K562 (cell line): ENCODE measurements around the gene DPP8. TPM values are rescaled to one million over a fixed set of nuclear protein-coding genes. Genes with fewer than 3 reads are reported as not detected.

Source experiments
- ATAC-seq: fragments of 200-7000 bp; cut with Tn5 transposase; 3 replicates; pipeline ENCODE4 v1.9.1; 2020; ENCODE audit warnings: moderate library complexity
- BruUV-seq: library from RNA; stranded (reverse); fragments of 400-500 nt; replicated peaks from 2 replicates; lab custom pipeline; 2021; lab: Mats Ljungman, UMichigan
- CTCF ChIA-PET: fragments of 300-600 bp; formaldehyde crosslinking; extraction: SDS; loops from one replicate; lab custom pipeline; 2021; ENCODE audit warnings: low intra/inter-chr PET ratio; lab: Yijun Ruan, JAX
- POLR2A ChIA-PET: fragments of 300-600, 350-650 bp; sonication (Branson Sonifier 250); formaldehyde crosslinking; extraction: SDS; loops from one replicate; lab custom pipeline; 2021; ENCODE audit warnings: antibody characterized with exemption, inconsistent platforms; lab: Yijun Ruan, JAX
- DNase-seq, 4 experiments: peaks; one replicate each; pipeline versions ENCODE4 v3.0.0 to v3.0.0-alpha.2; 2011 to 2018; ENCODE audit warnings: low spot score in 3 of 4, mixed read lengths in 3 of 4; ENCODE audit errors: extremely low read depth in 1 of 4
- FAIRE-seq: peaks from 2 replicates; lab custom pipeline; 2011; peaks lifted over from hg19 to GRCh38; lab: Jason Lieb, UNC
- H2AFZ ChIP-seq: 2 replicates; pipeline ENCODE4 v1.6.0; 2011; ENCODE audit warnings: low read depth, low read length, control low read depth, inconsistent platforms
- H3K27ac ChIP-seq: fragments of 200-600 bp; 3 replicates; pipeline ENCODE4 v1.8.0; 2011; ENCODE audit warnings: low read depth, mild to moderate bottlenecking, control low read depth, inconsistent platforms, low read length, moderate library complexity, mixed read lengths; ENCODE audit errors: extremely low read depth
- H3K27me3 ChIP-seq, 2 experiments: fragments of 300-600 bp in 1 of 2; 2 replicates in 1 of 2; 3 replicates in 1 of 2; pipeline versions ENCODE4 v1.6.0 to v1.8.0; 2011; ENCODE audit warnings: inconsistent platforms in 2 of 2, low read length in 2 of 2, mild to moderate bottlenecking in 1 of 2, mixed read lengths in 1 of 2, moderate library complexity in 1 of 2; ENCODE audit not compliant: control insufficient read depth in 2 of 2, insufficient read depth in 2 of 2
- H3K36me3 ChIP-seq: fragments of 300-600 bp; 3 replicates; pipeline ENCODE4 v1.8.0; 2011; ENCODE audit warnings: mild to moderate bottlenecking, low read length, inconsistent platforms; ENCODE audit not compliant: control insufficient read depth, insufficient read depth
- H3K4me1 ChIP-seq, 2 experiments: fragments of 200-600 bp in 1 of 2; replicated peaks in 1 of 2; 2 replicates in 1 of 2; 3 replicates in 1 of 2; pipeline versions ENCODE4 v1.5.1 to v1.8.0; 2011; ENCODE audit warnings: inconsistent platforms in 2 of 2, low read length in 2 of 2, mild to moderate bottlenecking in 1 of 2, mixed read lengths in 1 of 2, moderate library complexity in 1 of 2; ENCODE audit not compliant: control insufficient read depth in 2 of 2, insufficient read depth in 2 of 2
- H3K4me2 ChIP-seq: 2 replicates; pipeline ENCODE4 v1.6.1; 2011; ENCODE audit warnings: low read length, control low read depth, inconsistent platforms, mixed read lengths; ENCODE audit not compliant: insufficient read depth
- H3K4me3 ChIP-seq: fragments of 200-600 bp; sonication (generic), shearing (Covaris generic); 2 replicates; pipeline ENCODE4 v1.5.1; 2016; ENCODE audit warnings: control low read depth, inconsistent platforms
- H3K79me2 ChIP-seq: fragments of 200-600 bp; 3 replicates; pipeline ENCODE4 v1.8.0; 2011; ENCODE audit warnings: low read length, inconsistent platforms; ENCODE audit not compliant: control insufficient read depth, insufficient read depth
- H3K9ac ChIP-seq, 2 experiments: 2 replicates each; pipeline versions ENCODE4 v1.6.0 to v1.6.1; 2011; ENCODE audit warnings: low read depth in 2 of 2, low read length in 2 of 2, control low read depth in 1 of 2, inconsistent platforms in 1 of 2, mild to moderate bottlenecking in 1 of 2, mixed read lengths in 1 of 2; ENCODE audit not compliant: insufficient read depth in 1 of 2
- H3K9me1 ChIP-seq: one replicate; pipeline ENCODE4 v1.6.0; 2011; ENCODE audit warnings: inconsistent platforms, mild to moderate bottlenecking, low read length, moderate library complexity; ENCODE audit not compliant: control insufficient read depth, insufficient read depth
- H3K9me3 ChIP-seq: replicated peaks from 2 replicates; pipeline ENCODE4 v1.5.1; 2011; ENCODE audit warnings: low read depth, low read length, inconsistent platforms; ENCODE audit not compliant: control insufficient read depth, insufficient read depth
- H4K20me1 ChIP-seq: replicated peaks from 2 replicates; pipeline ENCODE4 v1.6.1; 2011; ENCODE audit warnings: low read length, inconsistent platforms, mixed read lengths; ENCODE audit not compliant: control insufficient read depth, insufficient read depth
- MEF2D ChIP-seq: conservative IDR thresholded peaks from 2 replicates; pipeline ENCODE4 v1.6.1; 2016; ENCODE audit warnings: low read depth, missing genetic modification characterization, missing compliant biosample characterization
- ZNF24 ChIP-seq: fragments of 450-650 bp; IDR thresholded peaks from 2 replicates; pipeline ENCODE4 v1.6.1; 2016
- WGBS: fragments of 100-300 bp; shearing (Covaris generic); methylation state at CpG from one replicate; pipeline ENCODE4 v1.1.6; 2016; ENCODE audit warnings: low coverage, mixed read lengths; ENCODE audit not compliant: insufficient coverage; ENCODE audit errors: missing lambda C conversion rate; 5-methylcytosine and 5-hydroxymethylcytosine counted together
- in situ Hi-C: fragments of 300-500 bp; cut with MboI; formaldehyde crosslinking; loops from 4 replicates; pipeline ENCODE4 v1.15.0; 2018; ENCODE audit warnings: inconsistent platforms, mixed read lengths
- intact Hi-C: fragments of 100-400 bp; cut with micrococcal nuclease; formaldehyde crosslinking; loops from 2 replicates; pipeline ENCODE4 v1.14.2; 2022
- polyA plus RNA-seq, 8 experiments: library from polyadenylated mRNA; depleted of rRNA in 4 of 8; stranded (reverse) in 5 of 8; unstranded in 3 of 8; fragments of >200 nt; fragmentation: Nextera tagmentation in 2 of 8; fragmentation: Illumina TruSeq in 1 of 8; extraction: Ambion mirVana in 2 of 8; extraction: Trizol in 1 of 8; gene quantifications; 2 replicates each; pipeline versions ENCODE4 v1.2.1 to v1.2.3, GENCODE V29; 2011 to 2014; ENCODE audit warnings: inconsistent platforms in 1 of 8, missing spikeins in 1 of 8
- total RNA-seq, 7 experiments: library from RNA; depleted of rRNA in 6 of 7; stranded (reverse); fragments of >200 nt in 6 of 7; fragmentation: Illumina TruSeq in 2 of 7; extraction: Trizol in 2 of 7; gene quantifications; 2 replicates each; pipeline versions ENCODE4 v1.2.1 to v1.2.3, GENCODE V29; 2011 to 2021; ENCODE audit warnings: low replicate concordance in 1 of 7
- TF ChIP-seq, protein P1 (sequence below): sonication (generic); formaldehyde crosslinking; IDR thresholded peaks from 2 replicates; pipeline ENCODE4 v1.8.0; 2022; ENCODE audit warnings: missing genetic modification reagents, mild to moderate bottlenecking, moderate library complexity, borderline replicate concordance

The DPP8 gene
- total and polyA plus RNA-seq, 9 of the 15 experiments (the other 6 are each of a cell fraction or from before 2014, with no cell fraction given), result 5.5 to 36.7 (median 20.7) TPM

DNA sequence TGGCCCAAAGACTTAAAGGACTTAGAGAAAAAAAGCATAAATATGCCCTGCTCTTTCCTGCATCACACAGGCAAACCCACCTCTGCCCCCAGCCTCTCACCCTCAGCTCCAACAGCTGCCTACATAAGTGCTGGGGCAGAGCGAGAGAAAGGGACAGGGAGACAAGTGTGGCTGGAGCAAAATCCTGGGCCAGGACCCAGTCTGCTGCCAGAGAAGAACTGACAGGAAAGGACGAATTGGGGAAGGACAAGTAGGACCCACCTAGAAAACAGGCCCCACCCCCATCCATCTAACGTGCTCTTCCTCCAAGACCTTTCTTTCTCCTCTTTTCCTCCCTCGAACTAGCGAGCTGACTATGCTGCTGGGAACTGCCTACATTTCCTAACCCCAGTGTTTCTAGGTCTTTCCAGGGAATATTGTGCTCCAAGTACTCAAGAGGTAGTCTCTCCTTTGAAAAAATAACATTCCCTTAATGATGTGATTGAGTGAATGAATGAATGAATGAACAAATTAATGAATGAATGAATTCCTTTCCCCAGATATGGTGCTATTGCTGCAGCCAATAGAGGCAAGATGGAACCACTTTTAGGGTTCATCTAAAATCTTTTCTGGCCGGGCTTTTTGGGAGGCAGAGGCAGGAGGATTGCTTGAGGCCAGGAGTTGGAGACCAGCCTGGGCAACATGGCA, 113.2 kb downstream of the DPP8 start:
- intact Hi-C loops (loop anchor here (5.0 to 10.0 kb wide), 2 partner anchors 87 to 170 kb away; no protein-coding TSS in a partner anchor), in situ Hi-C loops (no loop called here)
- no peak overlapping the region for H3K4me2 ChIP-seq
- 10% methylated on average over 6 of the region's 6 CpGs for WGBS
- H3K9me1 ChIP-seq, result no peaks in the 10 kb centered on the region
- ChIA-PET POLR2A (interaction anchor here (1.0 to 1.5 kb wide), 2 partner anchors 9 to 100 kb away, joined by 3 to 5 read pairs; partner anchors contain the start of gene RNU5B-1), CTCF (no interaction called here)
- no peaks in the 10 kb centered on the region for H4K20me1 ChIP-seq
- H3K4me3 ChIP-seq, result no peak overlapping the region
- no peak overlapping the region for H3K27ac ChIP-seq
- H3K4me1 ChIP-seq, result peaks cover 7 to 11% of the 10 kb centered on the region in 2 experiments; a peak in 4 of 5 replicates
- peaks cover 5 to 35% of the 10 kb centered on the region in 2 experiments; a peak in 3 of 5 replicates for H3K27me3 ChIP-seq
- H3K9me3 ChIP-seq, result no peaks in the 10 kb centered on the region
- DNase-seq, result no peak
- H2AFZ ChIP-seq, result no peak overlapping the region
- no peak for FAIRE-seq
- H3K36me3 ChIP-seq, result no peaks in the 10 kb centered on the region
- no peaks in the 10 kb centered on the region for H3K79me2 ChIP-seq
- no TSS peak for BruUV-seq
- no peak overlapping the region; a peak in 1 of 4 replicates for H3K9ac ChIP-seq
- TF ChIP-seq MEF2D (tag), result no peak
- peak; percentile 94 for TF ChIP-seq ZNF24
- TF ChIP-seq, protein P1, sequence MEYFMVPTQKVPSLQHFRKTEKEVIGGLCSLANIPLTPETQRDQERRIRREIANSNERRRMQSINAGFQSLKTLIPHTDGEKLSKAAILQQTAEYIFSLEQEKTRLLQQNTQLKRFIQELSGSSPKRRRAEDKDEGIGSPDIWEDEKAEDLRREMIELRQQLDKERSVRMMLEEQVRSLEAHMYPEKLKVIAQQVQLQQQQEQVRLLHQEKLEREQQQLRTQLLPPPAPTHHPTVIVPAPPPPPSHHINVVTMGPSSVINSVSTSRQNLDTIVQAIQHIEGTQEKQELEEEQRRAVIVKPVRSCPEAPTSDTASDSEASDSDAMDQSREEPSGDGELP, result no peak
- no peak for ATAC-seq
